ENCODE results near the gene DDX54.

- TF ChIP-seq CTCF (IDR thresholded peaks at IDR 0.05) (no peak), POLR2A (IDR thresholded peaks at IDR 0.05) (no peak)
Measured at GRCh38 chr12:113173081-113173698, 12.1 kb downstream of the DDX54 start.

Measured in body of pancreas (tissue), 4 donors.